Fibroblast of skin of abdomen (primary cell): ENCODE measurements around the gene KLK14.

ENCODE experiments used
- DNase-seq: peaks from one replicate; pipeline ENCODE4 v3.0.0-alpha.2; 2013

The KLK14 gene

GRCh38 chr19:51084505-51084904, 1.8 kb upstream of the KLK14 start:
- no peak for DNase-seq

DNA sequence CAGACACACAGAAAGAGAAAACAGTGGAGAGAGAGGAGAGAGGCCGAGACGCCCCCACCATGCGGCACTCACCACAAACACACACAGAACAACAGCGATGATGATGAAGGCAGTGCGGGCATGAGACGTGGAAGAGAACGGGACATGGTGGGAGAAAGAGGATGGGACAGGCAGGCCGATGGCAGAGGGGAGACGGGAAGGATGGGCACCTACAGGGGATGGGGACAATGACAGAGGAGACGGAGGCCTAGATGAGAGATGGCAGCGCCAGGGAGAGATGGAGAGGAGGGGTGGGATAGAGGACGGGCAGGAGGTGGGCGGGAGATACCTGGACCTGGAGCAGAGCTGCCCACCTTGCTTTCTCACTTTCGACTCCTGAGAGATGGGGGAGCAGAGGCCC, 1.1 kb upstream of the KLK14 start:
- DNase-seq, result no peak

- no peak for DNase-seq
Measured at GRCh38 chr19:51083181-51083580, 494 bp upstream of the KLK14 start.

- no peak for DNase-seq
Measured at GRCh38 chr19:51081476-51081875, 1.2 kb downstream of the KLK14 start.

GRCh38 chr19:51079481-51080110, 3.1 kb downstream of the KLK14 start:
- no peak for DNase-seq

- DNase-seq, result no peak
Measured at GRCh38 chr19:51078731-51079130, 4.0 kb downstream of the KLK14 start.

GRCh38 chr19:51078104-51078503, 4.6 kb downstream of the KLK14 start:
- DNase-seq, result no peak

GRCh38 chr19:51076631-51077213, 6.0 kb downstream of the KLK14 start:
- no peak for DNase-seq

DNA sequence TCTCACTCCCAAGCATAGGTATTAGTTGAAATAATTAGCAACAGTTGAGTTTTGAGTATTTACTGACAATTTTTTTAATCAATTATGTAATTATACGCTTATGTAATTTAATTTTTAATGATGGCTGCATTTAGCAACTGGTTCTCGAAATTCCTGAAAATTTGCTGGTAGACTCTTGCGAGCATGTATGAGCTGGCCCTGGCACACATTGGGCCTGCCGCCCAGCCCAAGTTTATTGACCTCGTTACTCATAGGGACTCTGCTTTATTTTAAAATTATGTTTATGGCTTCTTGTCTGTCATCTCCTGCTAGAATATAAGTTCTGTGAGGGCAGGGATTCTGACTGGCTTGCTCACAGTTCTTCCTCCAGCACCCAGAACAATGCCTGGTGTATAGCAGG, 6.7 kb downstream of the KLK14 start:
- no peak for DNase-seq

- DNase-seq, result no peak
Measured at GRCh38 chr19:51071095-51071405, 11.6 kb downstream of the KLK14 start.

GRCh38 chr19:51070334-51071094, 12.2 kb downstream of the KLK14 start:
- DNase-seq, result no peak

DNA sequence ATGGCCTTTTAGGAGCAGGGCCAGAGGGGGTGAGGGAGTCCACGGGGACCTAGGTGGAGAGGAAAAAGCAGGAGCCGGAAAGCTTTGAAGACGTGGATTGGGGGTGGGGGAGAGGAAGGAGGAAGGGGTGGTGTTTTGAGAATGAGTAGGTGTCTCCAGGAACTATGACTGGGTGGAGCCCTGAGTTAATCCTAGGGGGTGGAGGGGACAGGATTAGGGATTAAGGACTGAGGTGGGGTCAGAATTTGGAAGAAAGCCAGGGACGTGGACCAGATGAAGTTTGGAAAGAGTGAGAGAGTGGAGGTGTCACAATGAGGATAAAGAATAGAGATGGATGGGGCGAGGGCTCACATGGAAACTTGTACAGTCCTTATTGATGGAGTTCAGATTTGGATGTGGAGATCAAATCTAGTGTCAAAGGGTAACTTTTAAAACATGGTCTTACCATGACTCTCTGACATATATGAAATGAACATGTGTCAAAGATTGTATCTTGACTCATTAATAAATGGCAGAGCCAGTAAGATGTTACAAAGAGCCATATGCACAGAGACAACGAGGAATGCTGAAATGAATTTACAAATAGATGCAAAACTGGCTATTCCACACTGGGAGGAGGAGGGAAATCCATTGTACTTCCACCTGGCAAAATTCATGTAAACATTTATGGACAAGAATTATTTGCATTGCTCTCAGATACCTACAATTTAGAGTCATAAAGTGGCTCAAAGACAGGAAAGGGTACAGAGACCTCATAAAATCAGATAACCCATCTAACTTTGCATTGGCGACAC, 16.1 kb downstream of the KLK14 start:
- no peak for DNase-seq

GRCh38 chr19:51065221-51065960, 17.3 kb downstream of the KLK14 start:
- DNase-seq, result no peak

DNA sequence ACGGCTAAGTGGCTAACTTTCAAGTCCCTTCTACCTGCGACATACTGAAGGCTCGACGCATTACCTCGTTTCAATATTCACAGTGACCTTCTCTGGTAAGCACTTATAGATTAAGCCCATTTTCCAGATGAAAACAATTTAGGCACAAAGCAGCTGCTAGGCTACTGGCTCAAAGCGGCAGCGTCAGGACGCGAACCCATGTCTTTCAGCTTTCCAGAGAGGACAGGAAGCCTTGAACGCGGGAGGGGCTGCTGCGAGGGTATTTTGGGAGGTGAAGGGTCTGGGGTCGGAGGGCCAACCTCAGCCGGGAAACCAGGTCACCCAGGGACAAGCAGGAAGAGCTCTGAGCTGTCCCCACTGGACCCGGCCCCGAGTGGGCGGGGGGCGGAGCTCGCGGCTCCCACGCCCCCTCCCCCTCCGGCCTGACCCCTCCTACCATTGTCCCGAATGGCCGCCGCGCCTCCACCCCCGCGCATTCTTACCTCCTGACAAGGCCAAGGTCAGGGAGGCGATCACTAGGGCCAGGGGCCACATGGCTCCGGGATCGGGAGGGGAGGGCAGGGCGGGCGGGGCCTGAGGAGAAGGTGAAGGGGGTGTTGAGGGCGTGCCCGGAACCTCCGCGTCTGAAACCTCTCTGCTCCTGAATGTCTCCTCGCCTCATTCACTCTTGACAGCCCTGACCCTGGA, 18.0 kb downstream of the KLK14 start, which contains the start of gene KLK13:
TSS of gene KLK13 (minus strand) at position 559 of the 687 bp plus-strand sequence. CDS start at position 534, 25 bp downstream.
- DNase-seq, result no peak

DNA sequence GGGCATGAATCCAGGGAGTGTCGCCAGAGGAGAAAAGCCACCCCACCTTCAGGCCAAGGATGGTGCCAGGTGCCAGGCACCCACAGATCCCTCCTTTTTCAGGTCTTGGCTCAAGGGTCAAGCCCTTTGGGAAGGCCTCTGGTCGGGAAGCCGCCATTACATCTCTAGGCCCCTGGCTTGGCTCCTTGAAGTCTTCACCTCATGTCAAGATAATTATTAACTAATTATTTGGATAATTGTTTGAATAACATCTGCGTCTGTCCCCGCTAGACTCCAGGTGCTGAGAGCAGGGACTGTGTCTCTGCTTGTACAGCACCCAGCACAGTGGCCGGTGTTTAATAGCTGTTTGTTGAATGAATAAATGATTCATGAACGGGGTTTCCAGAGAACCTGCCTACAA, 19.0 kb downstream of the KLK14 start:
- DNase-seq, result no peak

DNA sequence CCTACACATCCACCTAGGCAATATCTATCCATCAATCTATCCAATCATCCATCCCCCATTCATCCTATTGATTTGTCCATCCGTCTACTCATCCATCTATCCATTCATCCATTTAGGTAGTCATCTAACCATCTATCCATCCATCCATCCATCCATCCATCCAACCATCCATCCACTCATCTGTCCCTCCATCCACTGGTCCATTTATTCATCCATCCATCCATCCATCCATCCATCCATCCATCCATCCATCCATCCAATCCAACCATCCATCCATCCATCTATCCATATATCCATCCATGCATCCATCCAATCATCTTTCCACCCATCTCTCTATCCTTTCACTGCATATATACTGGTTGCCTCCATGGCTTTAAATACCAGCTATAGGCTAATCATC, 21.7 kb downstream of the KLK14 start:
- no peak for DNase-seq

DNA sequence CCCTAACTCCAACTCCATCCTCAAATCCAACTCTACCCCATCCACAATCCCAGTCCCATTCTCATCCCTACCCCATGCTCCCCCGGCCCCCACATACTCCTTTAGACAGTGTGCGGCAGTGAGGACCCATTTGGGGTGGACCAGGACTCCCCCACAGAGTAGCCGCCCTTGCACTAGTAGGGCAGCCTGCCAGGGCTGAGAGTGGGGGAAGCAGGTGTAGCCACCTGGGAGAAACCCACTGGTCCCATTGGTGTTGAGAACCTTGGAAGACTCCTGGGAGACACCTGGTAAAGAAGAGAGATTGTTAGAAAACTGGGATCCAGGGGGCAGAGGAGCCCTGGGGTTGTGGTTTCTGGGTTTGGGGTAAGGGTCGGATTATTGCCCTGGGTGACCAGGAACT, 22.4 kb downstream of the KLK14 start:
- DNase-seq, result no peak

GRCh38 chr19:51059715-51060114, 23.0 kb downstream of the KLK14 start:
- no peak for DNase-seq

DNA sequence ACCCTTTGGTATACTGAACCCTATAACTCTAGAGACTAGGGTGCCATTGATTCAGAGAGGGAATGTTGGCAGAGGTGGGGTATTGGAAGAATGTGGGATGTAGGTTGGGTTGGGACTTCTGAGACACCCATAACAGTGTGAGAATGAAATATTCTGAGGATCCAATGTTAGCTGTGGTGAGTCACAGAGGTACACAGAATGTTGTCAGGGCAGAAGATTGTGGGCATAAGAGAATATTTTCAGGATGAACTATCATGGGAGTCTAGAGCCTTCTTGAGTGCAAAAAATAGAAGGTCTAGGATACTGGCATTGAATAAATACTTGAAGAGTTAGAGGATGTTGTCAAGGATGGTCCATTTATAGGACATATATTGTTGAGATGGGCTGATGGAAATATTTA, 26.8 kb downstream of the KLK14 start:
- DNase-seq, result no peak

- DNase-seq, result no peak
Measured at GRCh38 chr19:51047031-51047335, 35.7 kb downstream of the KLK14 start.

DNA sequence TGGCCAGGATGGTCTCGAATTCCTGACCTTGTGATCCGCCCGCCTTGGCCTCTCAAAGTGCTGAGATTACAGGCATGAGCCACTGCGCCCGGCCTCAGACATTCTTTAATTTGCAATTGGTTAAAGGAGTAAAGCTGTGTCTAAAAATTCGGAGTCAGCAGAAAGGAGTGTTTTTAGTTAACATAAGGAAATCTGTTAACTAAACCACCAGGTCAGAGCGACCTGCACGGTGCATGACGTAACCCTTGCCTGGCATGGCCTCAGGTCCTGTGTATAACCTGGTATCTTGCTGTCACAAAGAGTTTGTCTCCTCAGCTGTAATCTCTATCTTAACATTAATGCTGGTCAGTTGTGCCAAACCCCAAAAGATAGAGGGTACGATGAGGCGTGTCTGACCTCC, 38.4 kb downstream of the KLK14 start:
- no peak for DNase-seq

DNA sequence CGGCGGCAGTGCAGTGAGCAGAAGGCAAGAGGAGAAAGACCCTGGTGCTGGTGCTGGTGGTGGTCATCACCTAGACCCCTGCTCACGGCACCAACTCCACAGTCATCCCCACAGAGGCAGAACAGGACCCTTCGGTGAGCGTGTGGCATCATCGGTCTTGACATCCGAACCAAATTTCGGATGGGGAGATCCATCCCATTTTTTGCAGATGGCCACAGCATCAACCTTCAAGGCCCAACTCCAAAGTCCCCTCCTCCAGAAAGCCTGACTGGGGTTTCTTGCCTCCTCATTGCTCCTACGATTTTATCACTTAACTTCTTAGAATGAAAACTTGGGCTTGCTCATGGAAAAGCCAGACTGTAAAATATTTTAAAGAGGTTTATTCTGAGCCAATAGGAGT, 39.2 kb downstream of the KLK14 start:
- DNase-seq, result no peak
